GM06990 (cell line): ENCODE measurements around the gene KLHL29.

Experiments
- DNase-seq: peaks from one replicate; pipeline ENCODE4 v3.0.0-alpha.2; 2011; ENCODE audit not compliant: insufficient read length; ENCODE audit errors: extremely low read depth
- H3K27me3 ChIP-seq: replicated peaks from 2 replicates; pipeline ENCODE4 v1.6.0; 2011; ENCODE audit warnings: low read length; ENCODE audit not compliant: control insufficient read depth, insufficient read depth
- H3K36me3 ChIP-seq: 2 replicates; pipeline ENCODE4 v1.5.1; 2011; ENCODE audit warnings: low read length; ENCODE audit not compliant: control insufficient read depth, insufficient read depth
- H3K4me3 ChIP-seq: replicated peaks from 2 replicates; pipeline ENCODE4 v1.5.1; 2011; ENCODE audit warnings: low read depth, mild to moderate bottlenecking, control low read depth, low read length
- TF ChIP-seq, protein P1 (sequence below): IDR thresholded peaks from 2 replicates; pipeline ENCODE4 v1.5.1; 2011; ENCODE audit warnings: low read length, control low read depth, mild to moderate bottlenecking, inconsistent platforms; ENCODE audit not compliant: insufficient read depth, poor library complexity, severe bottlenecking

The KLHL29 gene

GRCh38 chr2:23503682-23504081 lies 118.7 kb downstream of the KLHL29 start:
- no peak overlapping the region for H3K4me3 ChIP-seq
- no peaks in the 10 kb centered on the region for H3K36me3 ChIP-seq
- no peaks in the 10 kb centered on the region for H3K27me3 ChIP-seq
- TF ChIP-seq, protein P1, sequence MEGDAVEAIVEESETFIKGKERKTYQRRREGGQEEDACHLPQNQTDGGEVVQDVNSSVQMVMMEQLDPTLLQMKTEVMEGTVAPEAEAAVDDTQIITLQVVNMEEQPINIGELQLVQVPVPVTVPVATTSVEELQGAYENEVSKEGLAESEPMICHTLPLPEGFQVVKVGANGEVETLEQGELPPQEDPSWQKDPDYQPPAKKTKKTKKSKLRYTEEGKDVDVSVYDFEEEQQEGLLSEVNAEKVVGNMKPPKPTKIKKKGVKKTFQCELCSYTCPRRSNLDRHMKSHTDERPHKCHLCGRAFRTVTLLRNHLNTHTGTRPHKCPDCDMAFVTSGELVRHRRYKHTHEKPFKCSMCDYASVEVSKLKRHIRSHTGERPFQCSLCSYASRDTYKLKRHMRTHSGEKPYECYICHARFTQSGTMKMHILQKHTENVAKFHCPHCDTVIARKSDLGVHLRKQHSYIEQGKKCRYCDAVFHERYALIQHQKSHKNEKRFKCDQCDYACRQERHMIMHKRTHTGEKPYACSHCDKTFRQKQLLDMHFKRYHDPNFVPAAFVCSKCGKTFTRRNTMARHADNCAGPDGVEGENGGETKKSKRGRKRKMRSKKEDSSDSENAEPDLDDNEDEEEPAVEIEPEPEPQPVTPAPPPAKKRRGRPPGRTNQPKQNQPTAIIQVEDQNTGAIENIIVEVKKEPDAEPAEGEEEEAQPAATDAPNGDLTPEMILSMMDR, result no peak
- DNase-seq, result no peak

- no peaks in the 10 kb centered on the region for H3K36me3 ChIP-seq
- TF ChIP-seq, protein P1, result no peak
- no peak overlapping the region for H3K4me3 ChIP-seq
- DNase-seq, result no peak
- no peaks in the 10 kb centered on the region for H3K27me3 ChIP-seq
These were observed 119.6 kb downstream of the KLHL29 start for GRCh38 chr2:23504591-23504990.

GRCh38 chr2:23505218-23505983 lies 120.4 kb downstream of the KLHL29 start:
- H3K27me3 ChIP-seq, result no peaks in the 10 kb centered on the region
- H3K4me3 ChIP-seq, result no peak overlapping the region
- no peak for DNase-seq
- no peaks in the 10 kb centered on the region for H3K36me3 ChIP-seq
- TF ChIP-seq, protein P1, result peak; percentile 22

DNA sequence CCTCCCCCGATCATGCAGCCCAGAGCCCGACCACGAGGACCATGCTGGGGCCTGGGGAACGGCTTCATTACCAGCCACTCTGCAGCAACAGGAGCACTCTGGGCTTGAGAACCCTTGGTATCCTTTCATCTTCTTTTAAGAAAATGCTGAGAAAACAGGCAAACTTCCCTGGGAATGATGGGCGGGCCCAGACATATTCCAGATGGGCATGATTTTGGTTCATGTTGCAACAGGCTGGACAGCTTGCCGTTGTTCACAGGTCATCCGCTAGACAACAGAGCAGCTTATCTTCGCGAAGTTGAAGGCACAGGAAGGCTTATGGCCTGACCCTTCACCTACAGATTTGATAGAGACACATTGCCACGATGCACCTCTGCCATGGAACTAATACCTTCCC lies 121.0 kb downstream of the KLHL29 start:
- Histone ChIP-seq H3K36me3 (no peaks in the 10 kb centered on the region), H3K4me3 (no peak overlapping the region), H3K27me3 (no peaks in the 10 kb centered on the region)
- no peak for DNase-seq
- TF ChIP-seq, protein P1, result no peak

DNA sequence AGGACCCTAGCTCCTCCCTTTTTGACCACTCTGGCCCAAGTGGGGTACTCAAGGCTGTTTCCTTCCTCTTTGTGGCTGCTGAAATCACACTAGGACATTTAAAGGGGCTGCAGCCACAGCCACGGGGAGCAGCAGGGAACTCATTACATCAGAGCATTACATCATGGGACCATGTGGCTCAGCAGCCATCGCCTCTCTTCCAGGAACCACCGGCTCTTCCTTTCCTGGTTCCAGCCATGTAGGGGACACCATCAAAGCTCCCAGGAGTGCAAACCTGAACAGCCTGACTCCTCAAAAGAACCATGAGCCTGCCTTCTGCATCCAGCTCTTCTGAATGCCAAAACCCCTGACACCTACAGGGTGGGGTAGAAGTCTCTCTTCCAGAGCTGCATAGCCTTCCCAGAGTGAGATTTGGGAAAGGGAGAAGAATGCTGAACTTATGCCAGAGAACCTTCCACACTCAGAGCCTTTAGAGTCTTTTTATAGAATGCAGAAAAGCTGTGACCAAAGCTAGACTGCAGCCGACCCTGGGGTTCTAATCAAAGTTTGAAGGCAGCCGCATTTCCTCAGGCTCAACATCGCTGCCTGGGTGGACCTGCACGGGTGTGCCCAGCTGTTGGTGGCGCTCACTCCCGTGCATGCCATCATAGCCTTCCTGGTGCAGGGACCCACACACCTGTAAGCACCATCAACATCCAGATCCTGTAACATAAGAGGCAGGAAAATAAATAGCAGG lies 121.7 kb downstream of the KLHL29 start:
- no peak for DNase-seq
- Histone ChIP-seq H3K36me3 (no peaks in the 10 kb centered on the region), H3K27me3 (no peaks in the 10 kb centered on the region), H3K4me3 (no peak overlapping the region)
- TF ChIP-seq, protein P1, result no peak
